IPS DF 4.7 (cell line): ENCODE results near the gene PTPN5.

ENCODE experiments used
- DNase-seq: peaks from one replicate; pipeline ENCODE4 v3.0.0-alpha.2; 2013; ENCODE audit warnings: low spot score; ENCODE audit errors: extremely low read depth

Gene PTPN5

GRCh38 chr11:18713646-18714442, 77.8 kb downstream of the PTPN5 start:
- no peak for DNase-seq

GRCh38 chr11:18710545-18710944, 81.1 kb downstream of the PTPN5 start:
- no peak for DNase-seq

DNA sequence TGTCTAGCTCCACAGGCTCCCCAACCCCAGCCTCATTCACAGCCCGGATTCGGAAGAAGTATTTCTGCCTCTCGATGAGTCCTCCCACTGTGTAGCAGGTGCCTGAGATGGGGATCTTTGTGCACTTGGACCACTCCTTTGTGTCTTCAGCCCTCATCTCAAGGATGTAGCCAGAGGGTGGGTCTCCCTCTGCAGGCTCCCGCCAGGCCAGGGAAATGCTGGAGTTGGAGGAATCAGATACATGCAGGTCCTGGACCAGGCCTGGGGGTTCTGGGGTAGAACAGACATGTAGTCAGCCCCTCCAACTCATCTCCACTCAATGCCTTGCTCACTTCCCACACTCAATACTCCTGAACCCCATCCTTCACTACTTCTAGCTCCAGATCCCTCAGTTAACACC, 82.2 kb downstream of the PTPN5 start:
- no peak for DNase-seq

- no peak for DNase-seq
These were observed 83.7 kb downstream of the PTPN5 start for GRCh38 chr11:18707811-18708340.

DNA sequence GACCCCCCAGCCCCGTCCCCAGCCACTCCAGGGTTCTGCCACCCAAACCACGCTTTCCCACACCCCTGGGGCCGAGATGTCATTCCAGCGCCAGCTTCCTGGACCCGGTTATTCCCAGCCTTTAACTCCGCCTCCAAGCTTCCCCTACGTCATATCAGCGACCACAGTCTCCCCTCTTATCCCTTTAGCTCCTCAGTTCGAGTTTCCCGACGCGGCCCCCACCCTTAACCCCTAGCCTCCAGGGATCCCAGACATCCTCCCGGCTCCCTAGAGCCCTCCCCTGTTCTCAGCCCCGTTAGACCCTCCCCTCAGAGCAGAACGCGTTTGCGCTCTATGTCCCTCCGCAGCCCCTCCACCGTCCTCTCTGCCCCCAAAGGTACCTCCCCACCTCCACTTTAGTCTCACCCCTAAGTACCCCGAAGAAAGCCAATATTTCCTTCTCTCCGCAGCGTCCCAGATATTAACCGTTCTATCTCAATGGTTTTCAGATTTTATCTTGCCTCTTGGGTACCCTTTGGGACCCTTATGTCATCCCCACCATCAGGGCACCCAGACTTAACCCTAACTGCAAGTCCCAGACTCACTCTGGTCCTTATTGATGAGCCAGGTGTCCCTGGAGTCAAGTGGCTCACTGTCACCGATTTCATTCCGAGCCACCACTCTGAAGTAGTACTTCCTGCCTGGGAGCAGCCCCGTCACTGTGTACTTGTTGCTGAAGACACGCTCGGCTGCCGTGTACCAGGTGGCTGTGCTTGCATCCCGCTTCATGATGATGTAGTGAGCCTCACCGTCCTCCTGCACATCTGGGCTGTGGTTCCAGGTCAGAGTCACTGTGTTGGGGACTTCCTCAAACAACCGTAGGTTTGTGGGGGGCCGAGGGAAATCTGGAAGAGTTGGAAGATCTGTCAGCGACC, 85.0 kb downstream of the PTPN5 start:
- DNase-seq = no peak

GRCh38 chr11:18705651-18706281, 85.8 kb downstream of the PTPN5 start:
- no peak for DNase-seq

DNA sequence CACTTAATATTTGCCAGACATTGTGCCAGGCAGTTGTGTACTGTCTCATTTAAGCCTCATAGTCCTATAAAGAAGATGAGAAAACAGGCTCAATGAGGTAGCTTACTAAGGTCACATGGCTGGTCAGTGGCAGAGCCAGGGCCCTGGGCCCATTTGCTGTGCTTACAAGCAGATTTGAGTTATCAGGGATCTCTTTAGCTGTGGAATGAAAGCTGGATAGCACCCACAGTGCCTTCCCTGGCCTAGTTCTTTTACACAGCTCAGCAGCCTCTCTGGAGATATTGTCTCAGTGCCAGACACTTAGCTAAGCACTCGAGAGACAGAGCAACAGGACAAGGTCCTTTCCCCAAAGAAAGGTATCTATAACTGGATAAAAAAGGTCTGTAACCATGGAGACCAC, 86.9 kb downstream of the PTPN5 start:
- no peak for DNase-seq

DNA sequence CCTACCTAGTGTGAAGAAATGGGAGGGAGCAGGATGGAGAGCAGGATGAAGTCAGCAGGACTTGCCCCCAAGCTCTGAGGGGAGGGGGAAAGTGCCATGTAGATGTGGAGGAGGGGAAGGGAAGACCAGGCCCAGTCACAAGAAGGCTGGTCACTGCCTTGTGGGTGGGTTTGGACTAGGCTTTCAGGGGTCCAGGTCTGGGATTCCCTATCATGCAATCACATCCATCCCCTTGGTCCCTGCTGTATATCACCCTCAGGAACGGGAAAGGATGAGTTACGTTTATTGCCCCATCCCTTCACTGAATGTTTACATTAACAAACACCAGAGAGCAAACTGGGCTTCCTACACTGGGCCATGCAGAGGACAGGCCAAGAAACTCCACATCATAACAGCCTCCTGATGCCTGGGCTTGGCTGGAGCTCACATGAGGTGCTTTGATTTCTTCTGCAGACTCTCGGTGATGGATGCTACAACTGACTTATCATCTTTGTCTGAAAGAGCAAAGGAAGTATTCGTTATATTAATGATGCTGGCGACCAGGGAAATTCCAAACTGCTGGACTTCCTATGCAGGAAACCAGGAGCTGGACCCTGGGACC, 87.5 kb downstream of the PTPN5 start:
- no peak for DNase-seq

GRCh38 chr11:18703001-18703763, 88.4 kb downstream of the PTPN5 start:
- no peak for DNase-seq

GRCh38 chr11:18701614-18702216, 89.9 kb downstream of the PTPN5 start:
- no peak for DNase-seq

GRCh38 chr11:18700872-18701271, 90.7 kb downstream of the PTPN5 start:
- DNase-seq = no peak

DNA sequence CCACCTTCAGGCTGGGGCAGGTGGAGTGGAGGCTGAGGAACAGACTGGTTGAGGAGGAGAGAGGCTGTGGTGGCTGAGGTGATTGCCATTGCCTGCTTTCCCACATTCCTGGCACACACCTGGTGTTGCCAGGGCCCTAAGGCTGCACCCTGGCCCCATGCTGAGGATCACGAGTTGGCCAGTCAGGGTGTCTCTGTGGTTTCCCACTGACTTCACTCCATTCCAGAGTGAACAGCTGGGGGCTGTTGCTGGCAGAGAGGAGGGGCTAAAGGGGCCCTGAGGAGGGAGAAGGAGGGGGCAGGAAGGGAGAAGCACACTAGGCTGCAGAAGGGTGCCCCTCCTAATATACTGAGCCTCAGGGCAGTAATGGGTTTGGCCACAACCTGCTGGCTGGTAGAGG, 91.2 kb downstream of the PTPN5 start:
- DNase-seq = no peak

- no peak for DNase-seq
These were observed 91.7 kb downstream of the PTPN5 start for GRCh38 chr11:18699848-18700261.

- no peak for DNase-seq
These were observed 92.4 kb downstream of the PTPN5 start for GRCh38 chr11:18699269-18699596.

DNA sequence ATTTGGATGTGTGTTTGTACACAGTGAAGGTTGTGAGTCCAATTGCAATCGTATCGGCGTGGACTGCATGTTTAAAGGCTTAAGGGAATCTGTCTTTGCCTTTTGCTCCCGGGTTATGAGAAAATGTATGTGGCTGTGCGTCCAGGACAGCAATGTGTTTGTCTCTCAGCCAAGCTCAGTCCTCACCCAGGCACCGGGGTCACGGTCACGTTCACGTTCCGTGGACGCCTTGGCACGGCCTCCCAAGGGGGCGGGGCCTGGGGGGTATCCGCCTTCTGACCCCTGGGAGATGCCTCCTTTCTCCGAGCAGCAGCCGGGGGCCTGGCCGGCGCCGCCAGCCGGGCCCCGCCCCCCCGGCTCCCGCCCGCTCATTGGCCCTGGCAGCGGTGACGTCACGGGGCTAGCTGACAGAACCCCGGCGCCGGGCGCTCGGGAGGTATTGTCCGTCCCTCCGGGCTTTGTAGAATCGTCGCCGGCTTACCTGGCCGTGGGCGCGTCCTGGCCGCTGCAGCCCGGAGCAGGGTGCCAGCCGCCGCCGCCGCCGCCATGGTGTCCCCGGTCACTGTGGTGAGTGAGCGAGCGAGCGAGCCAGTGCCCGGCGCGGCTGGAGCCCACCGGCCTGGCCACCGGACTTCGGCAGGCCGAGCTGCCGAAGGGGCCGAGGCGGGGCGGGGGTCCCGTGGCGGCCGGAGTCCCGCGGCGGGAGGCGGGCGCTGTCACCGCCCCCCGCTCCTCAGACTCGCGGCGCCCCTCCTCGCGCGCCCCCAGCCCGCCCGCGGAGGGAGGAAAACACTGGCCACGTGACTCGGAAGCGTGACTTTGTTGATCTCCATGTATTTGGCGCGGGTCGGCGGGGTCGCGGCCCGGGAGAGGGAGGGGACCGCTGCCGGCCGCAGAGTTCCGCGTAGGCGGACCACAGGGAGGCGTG, 93.0 kb downstream of the PTPN5 start, which contains the start of gene TMEM86A:
Gene TMEM86A, plus strand, starts transcription at position 439 of the 928 bp plus-strand sequence. Its CDS starts 108 bp downstream, at position 547.
- DNase-seq = no peak

GRCh38 chr11:18697576-18697975, 94.0 kb downstream of the PTPN5 start:
- DNase-seq = no peak

GRCh38 chr11:18696638-18697225, 94.9 kb downstream of the PTPN5 start:
- no peak for DNase-seq

DNA sequence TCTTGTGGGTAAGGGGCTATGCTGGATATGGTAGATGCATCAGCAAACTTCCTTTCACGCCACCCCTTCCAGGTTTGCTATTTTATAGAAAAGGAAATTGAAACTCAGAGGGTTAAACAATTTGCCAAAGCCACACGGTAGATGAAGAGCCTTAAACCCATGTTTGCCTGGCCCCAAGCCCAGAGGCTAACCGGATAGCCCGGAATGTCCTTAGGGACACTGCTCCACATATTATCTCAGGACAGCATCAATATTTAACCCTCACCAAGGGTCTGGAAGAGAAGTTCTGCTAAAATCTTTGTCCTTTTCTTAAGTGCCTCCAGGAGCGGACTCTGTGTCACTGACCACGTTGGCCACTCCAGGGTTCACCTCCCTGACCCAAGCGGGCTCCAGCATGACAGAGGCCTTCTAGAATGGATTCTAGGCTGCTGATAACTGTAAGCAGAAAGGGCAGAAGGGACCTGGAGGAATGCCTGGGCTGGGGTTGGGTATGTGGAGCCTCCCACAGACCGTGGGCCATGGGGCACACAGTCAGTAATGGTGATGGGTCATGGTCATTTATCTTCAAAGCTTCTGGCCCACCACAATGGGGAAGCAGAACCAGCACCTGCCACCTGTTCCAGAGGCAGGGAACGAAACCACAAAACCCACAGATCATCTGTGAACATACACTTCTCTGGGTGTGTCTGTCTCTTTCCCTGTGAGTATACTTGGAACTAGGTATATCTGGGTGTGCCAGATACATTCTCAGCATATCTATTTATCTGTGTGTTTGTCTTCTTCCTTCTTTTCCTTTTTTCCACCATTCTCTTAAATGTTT, 98.4 kb downstream of the PTPN5 start:
- DNase-seq = no peak
